22Rv1 (cell line): Measurements from ENCODE around the gene ATRX.

Experiments
- CTCF ChIP-seq: fragments of 450-650 bp; IDR thresholded peaks from 2 replicates; pipeline ENCODE4 v1.5.1; 2017; ENCODE audit warnings: mild to moderate bottlenecking
- ZFX ChIP-seq: fragments of 450-650 bp; IDR thresholded peaks from 2 replicates; pipeline ENCODE4 v1.6.1; 2017; ENCODE audit warnings: antibody characterized with exemption, borderline replicate concordance

- TF ChIP-seq CTCF (no peak), ZFX (no peak)
Observed at GRCh38 chrX:77652095-77652494, 133.9 kb downstream of the ATRX start.
